Activated T-helper 17 cell treated with anti-CD3 and anti-CD28 coated beads, Interleukin-2, amount 50 U/mL, for 72 hours (primary cell): Measurements from ENCODE around the gene PSTPIP2. TPM values are rescaled to one million over a fixed set of nuclear protein-coding genes. Genes with fewer than 3 reads are reported as not detected.
"Not testable (repeated sequence)": the region's sequence is repeated elsewhere in the genome, so short reads cannot be mapped to it uniquely, and the experiment has no call there.

Experiments
- ATAC-seq: fragments of 150-1000 bp; cut with Tn5 transposase; replicated peaks from 2 replicates; pipeline ENCODE4 v1.10.0; 2021; ENCODE audit warnings: mild to moderate bottlenecking, moderate library complexity
- H3K27ac Mint-ChIP-seq: one replicate; pipeline ENCODE4 v1.8.0; 2022; ENCODE audit warnings: mixed read lengths
- H3K27me3 Mint-ChIP-seq: one replicate; pipeline ENCODE4 v1.8.0; 2022; ENCODE audit warnings: mixed read lengths
- H3K36me3 Mint-ChIP-seq: one replicate; pipeline ENCODE4 v1.8.0; 2022; ENCODE audit warnings: low read depth, mild to moderate bottlenecking, mixed read lengths
- H3K4me1 Mint-ChIP-seq: one replicate; pipeline ENCODE4 v1.8.0; 2022; ENCODE audit warnings: mixed read lengths
- H3K4me3 Mint-ChIP-seq: one replicate; pipeline ENCODE4 v1.8.0; 2022; ENCODE audit warnings: mild to moderate bottlenecking, mixed read lengths
- H3K9me3 Mint-ChIP-seq: one replicate; pipeline ENCODE4 v1.8.0; 2022; ENCODE audit warnings: mixed read lengths
- total RNA-seq, 2 donors: library from RNA; stranded (reverse); gene quantifications; one replicate each; pipeline ENCODE4 v1.2.3, GENCODE V29; 2022

The PSTPIP2 gene
- total RNA-seq, 2 donors from 2014 or later, result 4.3 to 8.1 TPM

- Mint-ChIP-seq H3K27me3 (no peaks in the 10 kb centered on the region), H3K9me3 (no peaks in the 10 kb centered on the region), H3K4me1 (peaks cover 32% of the 10 kb centered on the region), H3K27ac (peak overlapping the region; percentile 77), H3K4me3 (peak overlapping the region; percentile 62), H3K36me3 (no peaks in the 10 kb centered on the region)
- peak; percentile 73 for ATAC-seq
Observed at GRCh38 chr18:46054956-46055837, 16.9 kb downstream of the PSTPIP2 start.

- peaks cover 32% of the 10 kb centered on the region for H3K4me1 Mint-ChIP-seq
- no peak overlapping the region for H3K27ac Mint-ChIP-seq
- peak; percentile 61 for ATAC-seq
- H3K27me3 Mint-ChIP-seq, result no peaks in the 10 kb centered on the region
- H3K9me3 Mint-ChIP-seq, result no peaks in the 10 kb centered on the region
- no peaks in the 10 kb centered on the region for H3K36me3 Mint-ChIP-seq
- H3K4me3 Mint-ChIP-seq, result no peak overlapping the region
Observed at GRCh38 chr18:46053368-46054095, 18.5 kb downstream of the PSTPIP2 start.

- ATAC-seq, result peak; percentile 15
- Mint-ChIP-seq H3K4me3 (peak overlapping the region; percentile 15), H3K27me3 (no peaks in the 10 kb centered on the region), H3K36me3 (no peaks in the 10 kb centered on the region), H3K4me1 (peaks cover 32% of the 10 kb centered on the region), H3K27ac (no peak overlapping the region), H3K9me3 (no peaks in the 10 kb centered on the region)
Observed at GRCh38 chr18:46051731-46052461, 20.2 kb downstream of the PSTPIP2 start.

- ATAC-seq, result no peak
- Mint-ChIP-seq H3K9me3 (no peaks in the 10 kb centered on the region), H3K27me3 (no peaks in the 10 kb centered on the region), H3K27ac (no peak overlapping the region), H3K4me1 (peaks cover 22% of the 10 kb centered on the region), H3K36me3 (no peaks in the 10 kb centered on the region), H3K4me3 (no peak overlapping the region)
Observed at GRCh38 chr18:46050268-46050667, 21.8 kb downstream of the PSTPIP2 start.

- Mint-ChIP-seq H3K4me3 (no peak overlapping the region), H3K27me3 (no peaks in the 10 kb centered on the region), H3K9me3 (no peaks in the 10 kb centered on the region), H3K4me1 (peaks cover 17% of the 10 kb centered on the region), H3K27ac (no peak overlapping the region), H3K36me3 (no peaks in the 10 kb centered on the region)
- no peak for ATAC-seq
Observed at GRCh38 chr18:46048641-46049040, 23.4 kb downstream of the PSTPIP2 start.

GRCh38 chr18:46047369-46047768, 24.7 kb downstream of the PSTPIP2 start:
- not testable (repeated sequence) for H3K9me3 Mint-ChIP-seq, H3K4me3 Mint-ChIP-seq, H3K27ac Mint-ChIP-seq, H3K27me3 Mint-ChIP-seq, ATAC-seq, H3K36me3 Mint-ChIP-seq
- H3K4me1 Mint-ChIP-seq, result peaks cover 11% of the 10 kb centered on the region

- no peaks in the 10 kb centered on the region for H3K36me3 Mint-ChIP-seq
- ATAC-seq, result no peak
- no peaks in the 10 kb centered on the region for H3K9me3 Mint-ChIP-seq
- H3K4me3 Mint-ChIP-seq, result no peak overlapping the region
- no peaks in the 10 kb centered on the region for H3K27me3 Mint-ChIP-seq
- H3K27ac Mint-ChIP-seq, result no peak overlapping the region
- H3K4me1 Mint-ChIP-seq, result peaks cover 15% of the 10 kb centered on the region
Observed at GRCh38 chr18:46046688-46047087, 25.4 kb downstream of the PSTPIP2 start.

- no peaks in the 10 kb centered on the region for H3K9me3 Mint-ChIP-seq
- H3K27me3 Mint-ChIP-seq, result no peaks in the 10 kb centered on the region
- H3K4me1 Mint-ChIP-seq, result peaks cover 13% of the 10 kb centered on the region
- no peaks in the 10 kb centered on the region for H3K36me3 Mint-ChIP-seq
- no peak for ATAC-seq
- H3K27ac Mint-ChIP-seq, result no peak overlapping the region
- no peak overlapping the region for H3K4me3 Mint-ChIP-seq
Observed at GRCh38 chr18:46046126-46046525, 25.9 kb downstream of the PSTPIP2 start.

GRCh38 chr18:46042571-46043123, 29.4 kb downstream of the PSTPIP2 start:
- peak overlapping the region; percentile 13 for H3K4me3 Mint-ChIP-seq
- H3K27me3 Mint-ChIP-seq, result no peaks in the 10 kb centered on the region
- H3K9me3 Mint-ChIP-seq, result peaks cover 4% of the 10 kb centered on the region
- H3K27ac Mint-ChIP-seq, result peak overlapping the region; percentile 11
- peaks cover 10% of the 10 kb centered on the region for H3K36me3 Mint-ChIP-seq
- ATAC-seq, result peak; percentile 60
- H3K4me1 Mint-ChIP-seq, result peaks cover 27% of the 10 kb centered on the region

- Mint-ChIP-seq H3K4me3 (peak overlapping the region; percentile 2), H3K4me1 (peaks cover 27% of the 10 kb centered on the region), H3K36me3 (peaks cover 10% of the 10 kb centered on the region), H3K9me3 (peaks cover 4% of the 10 kb centered on the region), H3K27me3 (no peaks in the 10 kb centered on the region), H3K27ac (no peak overlapping the region)
- no peak for ATAC-seq
Observed at GRCh38 chr18:46040747-46041104, 31.3 kb downstream of the PSTPIP2 start.

- Mint-ChIP-seq H3K9me3 (peaks cover 4% of the 10 kb centered on the region), H3K4me1 (peaks cover 27% of the 10 kb centered on the region), H3K4me3 (peak overlapping the region; percentile 2), H3K27ac (no peak overlapping the region), H3K36me3 (peaks cover 10% of the 10 kb centered on the region), H3K27me3 (no peaks in the 10 kb centered on the region)
- no peak for ATAC-seq
Observed at GRCh38 chr18:46040033-46040746, 31.9 kb downstream of the PSTPIP2 start.

GRCh38 chr18:46037512-46038305, 34.4 kb downstream of the PSTPIP2 start:
- H3K4me1 Mint-ChIP-seq, result peaks cover 25% of the 10 kb centered on the region
- H3K36me3 Mint-ChIP-seq, result peaks cover 10% of the 10 kb centered on the region
- H3K9me3 Mint-ChIP-seq, result peaks cover 4% of the 10 kb centered on the region
- no peak overlapping the region for H3K4me3 Mint-ChIP-seq
- ATAC-seq, result no peak
- no peak overlapping the region for H3K27ac Mint-ChIP-seq
- H3K27me3 Mint-ChIP-seq, result no peaks in the 10 kb centered on the region
